CD4-positive, alpha-beta T cell (primary cell): ENCODE data around the gene MOGAT3. TPM values are rescaled to one million over a fixed set of nuclear protein-coding genes. Genes with fewer than 3 reads are reported as not detected.

Experiments used
- ATAC-seq: fragments of 200-7000 bp; cut with Tn5 transposase; one replicate; pipeline ENCODE4 v1.10.0; 2022; ENCODE audit warnings: mild to moderate bottlenecking; ENCODE audit not compliant: poor library complexity
- CTCF ChIA-PET: fragments of 350-600 bp; sonication (Branson Sonifier 250); formaldehyde crosslinking; loops from one replicate; lab custom pipeline; 2021; ENCODE audit warnings: antibody characterized with exemption, inconsistent platforms; lab: Charles Lee
- POLR2A ChIA-PET: fragments of 350-600 bp; sonication (Branson Sonifier 250); formaldehyde crosslinking; loops from one replicate; lab custom pipeline; 2021; ENCODE audit warnings: antibody characterized with exemption, inconsistent platforms; lab: Charles Lee
- DNase-seq, 14 experiments: peaks; one replicate each; pipeline ENCODE4 v3.0.0-alpha.2; 2013 to 2020; ENCODE audit warnings: mixed read lengths in 2 of 14
- H3K27ac ChIP-seq, 2 donors: one replicate each; pipeline versions ENCODE4 v1.5.1 to v1.7.0; 2013; ENCODE audit warnings: low read length in 2 of 2, low read depth in 1 of 2, mild to moderate bottlenecking in 1 of 2
- H3K27me3 ChIP-seq, 2 experiments: 1 replicate in 1 of 2; 2 replicates in 1 of 2; pipeline versions ENCODE4 v1.6.1 to v1.7.0; 2013; ENCODE audit warnings: low read length in 2 of 2, control low read depth in 1 of 2, mild to moderate bottlenecking in 1 of 2, moderate library complexity in 1 of 2; ENCODE audit not compliant: insufficient read depth in 2 of 2, control insufficient read depth in 1 of 2
- H3K36me3 ChIP-seq: one replicate; pipeline ENCODE4 v1.6.1; 2013; ENCODE audit warnings: low read length, control low read depth; ENCODE audit not compliant: insufficient read depth
- H3K4me1 ChIP-seq: one replicate; pipeline ENCODE4 v1.6.1; 2013; ENCODE audit warnings: low read length, control low read depth; ENCODE audit not compliant: insufficient read depth
- H3K4me3 ChIP-seq: one replicate; pipeline ENCODE4 v1.5.1; 2013; ENCODE audit warnings: mild to moderate bottlenecking, low read length, moderate library complexity
- H3K9me3 ChIP-seq, 2 experiments: 1 replicate in 1 of 2; 2 replicates in 1 of 2; pipeline versions ENCODE4 v1.6.1 to v1.7.0; 2013; ENCODE audit warnings: low read length in 2 of 2, mild to moderate bottlenecking in 2 of 2, control low read depth in 1 of 2, moderate library complexity in 1 of 2; ENCODE audit not compliant: control insufficient read depth in 1 of 2, insufficient read depth in 1 of 2
- H3K27ac Mint-ChIP-seq: one replicate; pipeline ENCODE4 v1.8.0; 2020; ENCODE audit warnings: mixed read lengths
- H3K27me3 Mint-ChIP-seq: one replicate; pipeline ENCODE4 v1.8.0; 2021; ENCODE audit warnings: mixed read lengths
- H3K36me3 Mint-ChIP-seq: one replicate; pipeline ENCODE4 v1.8.0; 2021; ENCODE audit warnings: low read depth, mixed read lengths
- H3K4me1 Mint-ChIP-seq: one replicate; pipeline ENCODE4 v1.8.0; 2021; ENCODE audit warnings: low read depth, mixed read lengths
- H3K4me3 Mint-ChIP-seq: one replicate; pipeline ENCODE4 v1.8.0; 2020; ENCODE audit warnings: mild to moderate bottlenecking, mixed read lengths
- H3K9me3 Mint-ChIP-seq: one replicate; pipeline ENCODE4 v1.8.0; 2020; ENCODE audit warnings: mixed read lengths
- intact Hi-C, 2 experiments: fragments of 100-400 bp; cut with DNase I in 1 of 2; cut with micrococcal nuclease in 1 of 2; formaldehyde crosslinking; loops; one replicate each; pipeline versions ENCODE4 v1.15.1 to v1.9.0; 2023 to 2025; cut with DNase I, micrococcal nuclease
- total RNA-seq, 174 experiments: library from RNA in 2 of 174; stranded (reverse) in 2 of 174; gene quantifications; one replicate each; pipeline ENCODE4 v1.2.3 and lab custom pipeline; 2021 to 2026
- TF ChIP-seq, protein P1 (sequence below): fragments of 200-600 bp; IDR thresholded peaks from one replicate; pipeline ENCODE4 v1.8.0; 2022; ENCODE audit warnings: antibody characterized with exemption, mild to moderate bottlenecking

Gene MOGAT3
- total RNA-seq, 2 experiments from 2014 or later = 0.11 TPM; not detected in 1

DNA sequence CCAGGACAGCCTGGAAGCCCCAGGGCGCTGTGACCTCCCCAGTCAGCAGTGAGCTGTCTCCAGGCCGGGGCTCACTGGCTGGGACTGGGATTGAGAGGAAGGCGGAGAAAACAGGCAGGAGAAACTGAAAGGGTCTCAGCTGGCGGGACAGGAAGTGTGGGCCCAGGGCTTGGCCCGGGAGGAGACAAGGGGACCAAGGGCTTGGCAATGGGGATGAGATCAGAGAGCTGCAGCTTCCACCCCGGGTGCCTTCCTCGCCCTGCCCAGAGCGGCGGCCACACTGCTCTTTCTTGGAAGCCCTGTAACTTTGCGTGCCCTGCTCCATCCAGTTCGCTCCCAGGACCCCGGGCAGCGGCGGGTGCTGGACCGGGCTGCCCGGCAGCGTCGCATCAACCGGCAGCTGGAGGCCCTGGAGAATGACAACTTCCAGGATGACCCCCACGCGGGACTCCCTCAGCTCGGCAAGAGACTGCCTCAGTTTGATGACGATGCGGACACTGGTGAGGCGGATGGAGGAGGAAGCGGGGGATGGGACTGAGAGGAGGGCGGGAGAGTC, 21.5 kb upstream of the MOGAT3 start:
- TF ChIP-seq, protein P1, sequence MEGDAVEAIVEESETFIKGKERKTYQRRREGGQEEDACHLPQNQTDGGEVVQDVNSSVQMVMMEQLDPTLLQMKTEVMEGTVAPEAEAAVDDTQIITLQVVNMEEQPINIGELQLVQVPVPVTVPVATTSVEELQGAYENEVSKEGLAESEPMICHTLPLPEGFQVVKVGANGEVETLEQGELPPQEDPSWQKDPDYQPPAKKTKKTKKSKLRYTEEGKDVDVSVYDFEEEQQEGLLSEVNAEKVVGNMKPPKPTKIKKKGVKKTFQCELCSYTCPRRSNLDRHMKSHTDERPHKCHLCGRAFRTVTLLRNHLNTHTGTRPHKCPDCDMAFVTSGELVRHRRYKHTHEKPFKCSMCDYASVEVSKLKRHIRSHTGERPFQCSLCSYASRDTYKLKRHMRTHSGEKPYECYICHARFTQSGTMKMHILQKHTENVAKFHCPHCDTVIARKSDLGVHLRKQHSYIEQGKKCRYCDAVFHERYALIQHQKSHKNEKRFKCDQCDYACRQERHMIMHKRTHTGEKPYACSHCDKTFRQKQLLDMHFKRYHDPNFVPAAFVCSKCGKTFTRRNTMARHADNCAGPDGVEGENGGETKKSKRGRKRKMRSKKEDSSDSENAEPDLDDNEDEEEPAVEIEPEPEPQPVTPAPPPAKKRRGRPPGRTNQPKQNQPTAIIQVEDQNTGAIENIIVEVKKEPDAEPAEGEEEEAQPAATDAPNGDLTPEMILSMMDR = no peak
- Histone ChIP-seq H3K9me3 (no peaks in the 10 kb centered on the region), H3K4me1 (peaks cover 31% of the 10 kb centered on the region), H3K4me3 (no peak overlapping the region), H3K27ac (no peak overlapping the region), H3K27me3 (no peaks in the 10 kb centered on the region), H3K36me3 (peaks cover 46% of the 10 kb centered on the region)
- Mint-ChIP-seq H3K4me1 (peaks cover 28% of the 10 kb centered on the region), H3K27ac (no peak overlapping the region), H3K27me3 (no peaks in the 10 kb centered on the region), H3K9me3 (no peaks in the 10 kb centered on the region), H3K36me3 (peaks cover 58% of the 10 kb centered on the region), H3K4me3 (no peak overlapping the region)
- ChIA-PET CTCF (interaction anchor here (1.3 kb wide), 1 partner anchor 21 kb away, joined by 3 read pairs; no protein-coding TSS in a partner anchor), POLR2A (interaction anchor here (1.2 kb wide), 1 partner anchor 22 kb away, joined by 5 read pairs; the partner anchor contains the start of gene FIS1)
- no peak for ATAC-seq
- no peak for DNase-seq
- intact Hi-C loops = no loop called here

DNA sequence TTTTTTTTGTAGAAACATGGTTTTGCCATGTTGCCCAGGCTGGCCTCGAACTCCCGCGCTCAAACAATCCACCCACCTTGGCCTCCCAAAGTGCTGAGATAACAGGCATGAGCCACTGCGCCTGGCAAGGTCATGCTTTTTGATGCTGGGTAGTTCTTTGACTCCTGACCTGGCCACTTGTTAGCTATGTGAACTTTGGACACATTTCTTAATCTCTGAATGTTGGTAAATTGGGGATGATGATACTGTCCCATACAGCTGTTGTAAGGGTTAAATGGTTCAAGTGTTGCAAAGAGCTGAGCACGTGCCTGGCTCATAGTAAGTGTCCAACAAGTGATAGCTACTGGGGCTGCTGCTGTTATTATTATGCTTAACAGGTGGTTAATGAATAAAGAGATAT, 19.5 kb upstream of the MOGAT3 start:
- POLR2A ChIA-PET = interaction anchor here (1.1 kb wide), 1 partner anchor 24 kb away, joined by 6 read pairs; no protein-coding TSS in a partner anchor
- intact Hi-C loops = no loop called here
- no peak overlapping the region for H3K27ac Mint-ChIP-seq

DNA sequence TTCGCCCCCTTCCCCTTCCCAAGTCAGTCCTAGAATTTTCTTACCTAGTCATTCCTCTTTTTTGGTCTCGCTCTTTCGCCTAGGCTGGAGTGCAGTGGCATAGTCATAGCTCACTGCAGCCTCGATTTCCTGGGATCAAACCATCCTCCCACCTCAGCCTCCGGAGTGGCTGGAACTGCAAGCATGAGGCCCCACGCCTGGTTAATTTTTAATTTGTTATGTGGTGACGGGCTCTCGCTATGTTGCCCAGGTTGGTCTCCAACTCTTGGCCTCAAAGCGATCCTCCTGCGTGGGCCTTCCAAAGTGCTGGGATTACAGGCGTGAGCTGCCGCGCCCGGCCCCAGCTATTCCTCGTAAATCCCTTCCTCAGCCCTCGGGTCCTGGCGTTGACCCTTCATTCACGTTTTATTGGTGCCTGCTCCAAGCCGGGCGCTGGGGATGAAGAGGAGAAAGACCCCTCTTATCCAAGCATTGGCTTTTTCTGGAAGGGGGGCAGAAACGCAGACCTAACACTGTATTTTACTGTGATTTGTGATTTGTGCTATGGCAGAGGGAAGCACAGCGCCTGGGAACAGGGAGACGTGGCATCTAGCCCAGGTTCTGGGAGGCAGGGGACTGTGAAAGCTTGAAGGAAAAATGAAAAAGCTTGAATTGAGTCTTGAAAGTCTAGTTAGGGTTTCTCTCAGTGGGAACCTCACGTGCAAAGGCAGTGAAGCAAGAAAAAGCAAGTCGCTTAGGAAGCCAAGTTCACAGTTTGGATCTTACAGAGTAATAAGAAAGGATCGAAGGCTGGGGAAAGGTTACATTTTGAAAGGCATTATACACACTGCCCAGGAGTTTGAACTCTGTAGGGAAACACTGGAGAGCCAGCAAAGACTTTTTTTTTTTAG, 17.6 kb upstream of the MOGAT3 start:
- Histone ChIP-seq H3K4me3 (peak overlapping the region; percentile 83), H3K27ac (peak overlapping the region; percentile 35 to 69), H3K4me1 (peaks cover 47% of the 10 kb centered on the region), H3K27me3 (no peaks in the 10 kb centered on the region), H3K36me3 (peaks cover 30% of the 10 kb centered on the region), H3K9me3 (no peaks in the 10 kb centered on the region)
- H3K4me1 Mint-ChIP-seq = peaks cover 38% of the 10 kb centered on the region
- DNase-seq (no peak), ATAC-seq (peak; percentile 8)
- H3K36me3 Mint-ChIP-seq = peaks cover 50% of the 10 kb centered on the region
- intact Hi-C loops = loop anchor here (1.0 to 10.0 kb wide), 4 partner anchors 26 to 324 kb away; partner anchors contain the start of gene ACHE (in 1 of the 2)
- H3K9me3 Mint-ChIP-seq = no peaks in the 10 kb centered on the region
- H3K27me3 Mint-ChIP-seq = no peaks in the 10 kb centered on the region
- ChIA-PET CTCF (interaction anchor here (0.6 to 3.0 kb wide), 6 partner anchors 26 to 76 kb away, joined by 3 to 39 read pairs (median 3); partner anchors contain the start of gene FIS1), POLR2A (interaction anchor here (0.7 to 3.3 kb wide), 24 partner anchors 9 to 1719 kb away, joined by 3 to 55 read pairs (median 4); partner anchors contain the start of genes CLDN15, FIS1, IFT22 and MOSPD3)
- TF ChIP-seq, protein P1 = no peak
- H3K27ac Mint-ChIP-seq = peak overlapping the region; percentile 87
- peak overlapping the region; percentile 95 for H3K4me3 Mint-ChIP-seq

More for the DNA sequence above, 19.5 kb upstream of the MOGAT3 start:
- Histone ChIP-seq H3K4me3 (no peak overlapping the region), H3K36me3 (peaks cover 36% of the 10 kb centered on the region), H3K4me1 (peaks cover 47% of the 10 kb centered on the region), H3K27me3 (no peaks in the 10 kb centered on the region), H3K27ac (no peak overlapping the region), H3K9me3 (no peaks in the 10 kb centered on the region)
- Mint-ChIP-seq H3K9me3 (no peaks in the 10 kb centered on the region), H3K4me1 (peaks cover 38% of the 10 kb centered on the region), H3K4me3 (peak overlapping the region; percentile 57), H3K36me3 (peaks cover 61% of the 10 kb centered on the region), H3K27me3 (no peaks in the 10 kb centered on the region)
- DNase-seq = no peak
- no peak for ATAC-seq
- CTCF ChIA-PET = interaction anchor here (1.3 kb wide), 1 partner anchor 24 kb away, joined by 5 read pairs; no protein-coding TSS in a partner anchor
- TF ChIP-seq, protein P1 = no peak
